HFFc6 (cell line): ENCODE data around the gene C11orf24. TPM values are rescaled to one million over a fixed set of nuclear protein-coding genes. Genes with fewer than 3 reads are reported as not detected.

Source experiments
- DNase-seq: peaks from one replicate; pipeline ENCODE4 v3.0.0-alpha.2; 2018
- H3K27ac Mint-ChIP-seq: 2 replicates; pipeline ENCODE4 v1.8.0; 2020; ENCODE audit warnings: mild to moderate bottlenecking, mixed read lengths
- H3K27me3 Mint-ChIP-seq: 2 replicates; pipeline ENCODE4 v1.8.0; 2021; ENCODE audit warnings: mild to moderate bottlenecking, moderate library complexity, mixed read lengths; ENCODE audit not compliant: insufficient read depth
- H3K36me3 Mint-ChIP-seq: 2 replicates; pipeline ENCODE4 v1.8.0; 2021; ENCODE audit warnings: low read depth, mixed read lengths
- H3K4me1 Mint-ChIP-seq: 2 replicates; pipeline ENCODE4 v1.8.0; 2020; ENCODE audit warnings: low read depth, mixed read lengths
- H3K4me3 Mint-ChIP-seq: 2 replicates; pipeline ENCODE4 v1.8.0; 2020; ENCODE audit warnings: mild to moderate bottlenecking, moderate library complexity, mixed read lengths
- H3K9me3 Mint-ChIP-seq: 2 replicates; pipeline ENCODE4 v1.8.0; 2020; ENCODE audit warnings: mild to moderate bottlenecking, mixed read lengths
- CTCF ChIP-seq: fragments of 200-600 bp; sonication (generic); IDR thresholded peaks from 2 replicates; pipeline ENCODE4 v1.5.0; 2021; ENCODE audit warnings: antibody characterized with exemption, mild to moderate bottlenecking
- total RNA-seq, 6 experiments: library from RNA; stranded (reverse); fragmentation: NEBNext Ultra II Directional; extraction: Animal tissue kit (Norgen Biotek cat#: 25700); gene quantifications; 2 replicates in 1 of 6; 3 replicates in 5 of 6; pipeline ENCODE4 v1.2.3, GENCODE V29; 2021

Gene C11orf24
- total RNA-seq, 6 experiments from 2014 or later: 88.4 to 126 (median 101) TPM

- Mint-ChIP-seq H3K27me3 (peaks cover 21% of the 10 kb centered on the region), H3K9me3 (0 out of 2 replicates have a peak, but pooled peaks cover 3% of the 10 kb centered on the region), H3K36me3 (no peaks in the 10 kb centered on the region), H3K4me1 (no peaks in the 10 kb centered on the region), H3K4me3 (no peak overlapping the region), H3K27ac (no peak overlapping the region)
- DNase-seq: no peak
- TF ChIP-seq CTCF: no peak
Measured at GRCh38 chr11:68229601-68230000, 42.2 kb downstream of the C11orf24 start.

GRCh38 chr11:68226421-68226820 is 45.4 kb downstream of the C11orf24 start:
- Mint-ChIP-seq H3K36me3 (no peaks in the 10 kb centered on the region), H3K4me3 (no peak overlapping the region), H3K4me1 (no peaks in the 10 kb centered on the region), H3K9me3 (0 out of 2 replicates have a peak, but pooled peaks cover 3% of the 10 kb centered on the region), H3K27ac (no peak overlapping the region), H3K27me3 (peaks cover 30% of the 10 kb centered on the region)
- no peak for DNase-seq
- TF ChIP-seq CTCF: no peak

- no peak for DNase-seq
- Mint-ChIP-seq H3K9me3 (0 out of 2 replicates have a peak, but pooled peaks cover 3% of the 10 kb centered on the region), H3K27me3 (peaks cover 35% of the 10 kb centered on the region), H3K36me3 (no peaks in the 10 kb centered on the region), H3K4me1 (no peaks in the 10 kb centered on the region), H3K27ac (no peak overlapping the region), H3K4me3 (no peak overlapping the region)
- no peak for TF ChIP-seq CTCF
Measured at GRCh38 chr11:68224606-68225005, 47.2 kb downstream of the C11orf24 start.

- peaks cover 39% of the 10 kb centered on the region for H3K27me3 Mint-ChIP-seq
- no peaks in the 10 kb centered on the region for H3K9me3 Mint-ChIP-seq
- no peaks in the 10 kb centered on the region for H3K4me1 Mint-ChIP-seq
- no peak overlapping the region for H3K4me3 Mint-ChIP-seq
- no peak for TF ChIP-seq CTCF
- no peak for DNase-seq
- no peak overlapping the region for H3K27ac Mint-ChIP-seq
- H3K36me3 Mint-ChIP-seq: no peaks in the 10 kb centered on the region
Measured at GRCh38 chr11:68223275-68223674, 48.5 kb downstream of the C11orf24 start.

GRCh38 chr11:68221406-68221805 is 50.4 kb downstream of the C11orf24 start:
- Mint-ChIP-seq H3K27ac (no peak overlapping the region), H3K36me3 (no peaks in the 10 kb centered on the region), H3K9me3 (no peaks in the 10 kb centered on the region), H3K4me1 (no peaks in the 10 kb centered on the region), H3K27me3 (peaks cover 31% of the 10 kb centered on the region), H3K4me3 (no peak overlapping the region)
- no peak for DNase-seq
- no peak for TF ChIP-seq CTCF
